OCI-LY1 (cell line): ENCODE data around the gene HDHD5.

Source experiments
- H2AFZ ChIP-seq: fragments of 200-600 bp; sonication (generic), shearing (Covaris generic); 2 replicates; pipeline ENCODE4 v1.6.0; 2014; ENCODE audit warnings: antibody characterized with exemption, mild to moderate bottlenecking, low read length
- H3F3A ChIP-seq: fragments of 200-600 bp; sonication (generic), shearing (Covaris generic); 2 replicates; pipeline ENCODE4 v1.6.0; 2014; ENCODE audit warnings: mild to moderate bottlenecking, antibody characterized with exemption, low read length, moderate library complexity; ENCODE audit not compliant: insufficient read depth
- H3K27ac ChIP-seq: fragments of 200-600 bp; sonication (generic); 2 replicates; pipeline ENCODE4 v1.5.1; 2014; ENCODE audit warnings: low read length, mixed run types, mild to moderate bottlenecking, low read depth; ENCODE audit not compliant: poor library complexity, severe bottlenecking
- H3K27me3 ChIP-seq: fragments of 200-600 bp; sonication (generic); 2 replicates; pipeline ENCODE4 v1.6.0; 2014; ENCODE audit warnings: antibody characterized with exemption, mild to moderate bottlenecking, low read length, moderate library complexity; ENCODE audit not compliant: insufficient read depth
- H3K36me3 ChIP-seq: fragments of 200-600 bp; sonication (generic); 2 replicates; pipeline ENCODE4 v1.6.1; 2014; ENCODE audit warnings: mild to moderate bottlenecking, antibody characterized with exemption, low read length, moderate library complexity, mixed read lengths; ENCODE audit not compliant: insufficient read depth
- H3K4me1 ChIP-seq: fragments of 200-600 bp; sonication (generic); 2 replicates; pipeline ENCODE4 v1.5.1; 2014; ENCODE audit warnings: mild to moderate bottlenecking, low read length, moderate library complexity; ENCODE audit not compliant: insufficient read depth, severe bottlenecking
- H3K4me2 ChIP-seq: fragments of 200-600 bp; sonication (generic), shearing (Covaris generic); 2 replicates; pipeline ENCODE4 v1.6.1; 2014; ENCODE audit warnings: low read length
- H3K4me3 ChIP-seq: fragments of 200-600 bp; sonication (generic); 2 replicates; pipeline ENCODE4 v1.5.1; 2014; ENCODE audit warnings: low read length, low read depth, mild to moderate bottlenecking, mixed read lengths; ENCODE audit not compliant: poor library complexity, severe bottlenecking
- H3K79me2 ChIP-seq: fragments of 200-600 bp; shearing (Covaris generic); 2 replicates; pipeline ENCODE4 v1.6.1; 2016; ENCODE audit warnings: mixed run types, low read length, mixed read lengths; ENCODE audit not compliant: insufficient read depth
- H3K9ac ChIP-seq: fragments of 200-600 bp; sonication (generic), shearing (Covaris generic); 2 replicates; pipeline ENCODE4 v1.6.1; 2014; ENCODE audit warnings: mild to moderate bottlenecking, low read length, mixed read lengths
- H3K9me2 ChIP-seq: fragments of 200-600 bp; sonication (generic), shearing (Covaris generic); 2 replicates; pipeline ENCODE4 v1.6.1; 2014; ENCODE audit warnings: low read depth, mild to moderate bottlenecking, low read length, mixed read lengths
- H3K9me3 ChIP-seq: fragments of 200-600 bp; shearing (Covaris generic); 2 replicates; pipeline ENCODE4 v1.6.1; 2014; ENCODE audit warnings: low read length, mixed read lengths
- H4K20me1 ChIP-seq: fragments of 200-600 bp; sonication (generic), shearing (Covaris generic); 2 replicates; pipeline ENCODE4 v1.6.0; 2016; ENCODE audit warnings: mild to moderate bottlenecking, low read length; ENCODE audit not compliant: insufficient read depth
- EZH2 ChIP-seq: fragments of 200-600 bp; sonication (generic), shearing (Covaris generic); IDR thresholded peaks from 2 replicates; pipeline ENCODE4 v1.8.0; 2017; ENCODE audit warnings: borderline replicate concordance, mixed run types, mild to moderate bottlenecking, antibody characterized with exemption, low read length, moderate library complexity, mixed read lengths
- TF ChIP-seq, protein P1 (sequence below): fragments of 200-600 bp; sonication (generic), shearing (Covaris generic); IDR thresholded peaks from 2 replicates; pipeline ENCODE4 v1.5.1; 2017; ENCODE audit warnings: mild to moderate bottlenecking, antibody characterized with exemption, low read length, moderate library complexity, mixed read lengths

HDHD5 gene

DNA sequence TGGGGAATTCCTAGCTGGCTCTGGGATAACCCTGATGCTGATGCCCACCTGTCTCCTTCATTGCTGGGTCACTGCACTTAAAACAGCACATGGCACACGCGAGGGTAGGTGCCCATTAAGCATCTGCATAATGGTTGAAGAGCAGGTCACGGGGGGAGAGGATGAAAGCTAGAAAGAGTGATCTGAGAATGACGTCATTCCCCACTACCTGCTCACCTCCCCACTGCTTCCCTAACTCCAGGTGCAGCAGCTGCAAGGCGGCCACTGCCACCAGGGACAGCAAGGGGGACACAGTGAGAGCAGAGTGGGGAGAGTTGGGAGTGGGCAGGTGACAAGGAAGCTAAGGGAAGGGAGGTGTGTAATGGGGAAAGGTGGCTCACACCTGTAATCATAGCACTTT lies 33.1 kb upstream of the HDHD5 start:
- TF ChIP-seq EZH2 = no peak
- TF ChIP-seq, protein P1, sequence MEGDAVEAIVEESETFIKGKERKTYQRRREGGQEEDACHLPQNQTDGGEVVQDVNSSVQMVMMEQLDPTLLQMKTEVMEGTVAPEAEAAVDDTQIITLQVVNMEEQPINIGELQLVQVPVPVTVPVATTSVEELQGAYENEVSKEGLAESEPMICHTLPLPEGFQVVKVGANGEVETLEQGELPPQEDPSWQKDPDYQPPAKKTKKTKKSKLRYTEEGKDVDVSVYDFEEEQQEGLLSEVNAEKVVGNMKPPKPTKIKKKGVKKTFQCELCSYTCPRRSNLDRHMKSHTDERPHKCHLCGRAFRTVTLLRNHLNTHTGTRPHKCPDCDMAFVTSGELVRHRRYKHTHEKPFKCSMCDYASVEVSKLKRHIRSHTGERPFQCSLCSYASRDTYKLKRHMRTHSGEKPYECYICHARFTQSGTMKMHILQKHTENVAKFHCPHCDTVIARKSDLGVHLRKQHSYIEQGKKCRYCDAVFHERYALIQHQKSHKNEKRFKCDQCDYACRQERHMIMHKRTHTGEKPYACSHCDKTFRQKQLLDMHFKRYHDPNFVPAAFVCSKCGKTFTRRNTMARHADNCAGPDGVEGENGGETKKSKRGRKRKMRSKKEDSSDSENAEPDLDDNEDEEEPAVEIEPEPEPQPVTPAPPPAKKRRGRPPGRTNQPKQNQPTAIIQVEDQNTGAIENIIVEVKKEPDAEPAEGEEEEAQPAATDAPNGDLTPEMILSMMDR = no peak
- no peak overlapping the region for H2AFZ ChIP-seq
- H3K27ac ChIP-seq = no peak overlapping the region
- no peak overlapping the region for H3K4me2 ChIP-seq
- H3K27me3 ChIP-seq = no peaks in the 10 kb centered on the region
- no peaks in the 10 kb centered on the region for H3K9me2 ChIP-seq
- H3F3A ChIP-seq = no peaks in the 10 kb centered on the region
- H3K9ac ChIP-seq = no peak overlapping the region
- no peaks in the 10 kb centered on the region for H3K9me3 ChIP-seq
- no peaks in the 10 kb centered on the region for H3K79me2 ChIP-seq
- H4K20me1 ChIP-seq = no peaks in the 10 kb centered on the region
- H3K36me3 ChIP-seq = no peaks in the 10 kb centered on the region
- no peak overlapping the region for H3K4me3 ChIP-seq
- H3K4me1 ChIP-seq = no peaks in the 10 kb centered on the region

DNA sequence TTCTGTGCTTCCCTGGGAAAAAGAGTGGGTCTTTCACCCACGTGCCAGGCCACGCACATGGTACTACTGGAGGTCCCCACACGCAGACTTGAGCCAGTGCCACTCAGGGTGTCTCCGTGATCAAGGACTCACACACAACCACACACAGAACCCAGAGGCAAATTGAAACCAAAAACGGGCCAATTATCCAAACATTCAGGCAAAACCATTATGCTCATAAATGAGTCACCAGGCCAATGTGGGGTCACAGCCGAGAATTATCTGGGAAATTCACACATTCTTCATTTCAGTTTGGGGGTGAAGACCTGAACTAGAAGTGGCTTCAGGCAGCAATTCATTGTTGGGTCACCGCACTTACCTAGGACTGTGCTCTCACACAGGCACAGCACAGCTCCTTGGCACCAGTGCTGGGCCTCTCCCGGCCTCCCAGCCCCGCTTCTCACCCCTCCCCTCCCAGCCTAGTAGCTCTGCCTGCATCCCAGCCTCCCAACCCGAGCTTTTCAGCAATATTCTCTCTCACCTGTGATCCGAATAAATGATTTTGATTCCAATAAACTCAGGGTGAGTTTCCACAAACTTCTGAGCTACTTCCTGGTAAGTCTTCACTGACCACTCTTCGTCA lies 32.2 kb upstream of the HDHD5 start:
- H4K20me1 ChIP-seq = no peaks in the 10 kb centered on the region
- no peaks in the 10 kb centered on the region for H3K4me1 ChIP-seq
- H3K9ac ChIP-seq = no peak overlapping the region
- no peaks in the 10 kb centered on the region for H3K9me2 ChIP-seq
- H2AFZ ChIP-seq = no peak overlapping the region
- no peak overlapping the region for H3K4me3 ChIP-seq
- no peaks in the 10 kb centered on the region for H3K79me2 ChIP-seq
- H3F3A ChIP-seq = no peaks in the 10 kb centered on the region
- H3K27ac ChIP-seq = no peak overlapping the region
- H3K36me3 ChIP-seq = no peaks in the 10 kb centered on the region
- no peak overlapping the region for H3K4me2 ChIP-seq
- no peaks in the 10 kb centered on the region for H3K27me3 ChIP-seq
- no peak for TF ChIP-seq EZH2
- TF ChIP-seq, protein P1 = no peak
- no peaks in the 10 kb centered on the region for H3K9me3 ChIP-seq

DNA sequence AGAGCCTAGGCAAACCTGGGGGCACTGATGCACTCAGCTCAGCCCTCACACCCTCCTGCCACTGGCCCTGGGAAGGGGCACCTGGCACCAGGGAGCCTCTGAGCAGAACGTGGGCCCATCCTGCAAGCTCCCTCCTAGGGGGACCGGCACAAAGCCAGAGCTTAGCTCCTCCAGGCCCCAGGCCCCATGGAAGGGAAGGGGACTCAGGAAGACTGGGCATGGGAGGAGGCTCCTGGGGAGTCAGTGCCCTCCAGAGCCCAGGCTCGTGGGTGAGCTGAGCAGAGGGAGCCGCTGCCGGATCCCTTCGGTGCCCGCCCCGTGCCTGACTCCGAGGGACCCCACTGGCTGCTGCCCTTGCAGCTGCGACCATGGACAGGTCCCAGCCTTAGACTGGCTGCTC lies 31.6 kb upstream of the HDHD5 start:
- Histone ChIP-seq H3K79me2 (no peaks in the 10 kb centered on the region), H3K9ac (no peak overlapping the region), H4K20me1 (no peaks in the 10 kb centered on the region), H3K4me1 (no peaks in the 10 kb centered on the region), H2AFZ (no peak overlapping the region), H3K4me2 (no peak overlapping the region), H3K9me2 (no peaks in the 10 kb centered on the region), H3K9me3 (no peaks in the 10 kb centered on the region), H3K4me3 (no peak overlapping the region), H3K27ac (no peak overlapping the region), H3K36me3 (no peaks in the 10 kb centered on the region), H3F3A (no peaks in the 10 kb centered on the region), H3K27me3 (no peaks in the 10 kb centered on the region)
- no peak for TF ChIP-seq EZH2
- TF ChIP-seq, protein P1 = no peak
